ENCODE data around the gene STK25.

The STK25 gene

DNA sequence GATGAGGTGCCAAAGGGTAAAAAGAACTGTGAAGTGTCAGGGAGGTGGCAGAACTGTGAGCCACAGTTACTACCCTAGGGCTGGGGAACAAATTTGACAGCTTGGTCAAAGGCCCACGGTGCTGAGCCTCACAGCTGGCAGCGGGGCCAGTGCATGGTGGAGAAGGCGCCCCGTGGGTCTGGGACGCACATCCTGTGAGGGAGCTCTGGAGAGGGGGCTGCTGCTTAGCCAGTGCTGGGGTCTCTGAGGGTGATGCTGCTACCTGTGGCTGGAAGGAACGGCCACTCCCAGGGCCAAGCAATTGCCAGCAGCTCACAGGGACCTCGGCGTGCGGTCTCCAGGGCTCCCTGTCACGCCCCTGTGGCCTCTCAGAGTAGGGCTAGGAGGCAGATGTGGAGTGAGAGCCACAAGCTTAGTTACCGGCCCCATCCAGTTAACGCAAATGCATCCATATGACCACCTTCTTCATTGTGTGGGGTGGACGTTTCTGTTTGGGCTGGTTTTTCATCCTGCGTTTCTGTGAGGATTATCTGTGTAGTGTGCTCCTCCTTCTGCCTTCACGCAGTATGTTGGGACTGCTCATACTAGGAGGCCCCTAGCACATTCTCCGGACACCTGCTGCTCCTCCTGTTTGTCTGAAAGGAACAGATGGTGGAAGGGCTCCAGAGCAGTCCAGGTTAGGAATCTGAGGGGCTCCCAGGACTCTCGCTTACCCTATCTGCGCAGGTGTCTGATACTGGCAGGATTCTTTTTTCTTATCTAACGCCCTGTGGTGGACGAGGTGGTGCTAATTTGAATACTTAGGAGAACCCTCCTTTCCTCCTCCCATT, 26.0 kb downstream of the STK25 start:
- no peaks in the 10 kb centered on the region for H3K27me3 ChIP-seq (ENCODE audit: insufficient read depth, low read depth, severe bottlenecking)
- H3K27ac ChIP-seq: peak overlapping the region; percentile 61
- peak; percentile 78 for DNase-seq
- H3K36me3 ChIP-seq: peaks cover 44% of the 10 kb centered on the region
- H3K9me3 ChIP-seq (ENCODE audit: severe bottlenecking): no peaks in the 10 kb centered on the region
- H3K4me3 ChIP-seq (ENCODE audit: low read depth, low read length): no peak overlapping the region
- TF ChIP-seq, protein P1, sequence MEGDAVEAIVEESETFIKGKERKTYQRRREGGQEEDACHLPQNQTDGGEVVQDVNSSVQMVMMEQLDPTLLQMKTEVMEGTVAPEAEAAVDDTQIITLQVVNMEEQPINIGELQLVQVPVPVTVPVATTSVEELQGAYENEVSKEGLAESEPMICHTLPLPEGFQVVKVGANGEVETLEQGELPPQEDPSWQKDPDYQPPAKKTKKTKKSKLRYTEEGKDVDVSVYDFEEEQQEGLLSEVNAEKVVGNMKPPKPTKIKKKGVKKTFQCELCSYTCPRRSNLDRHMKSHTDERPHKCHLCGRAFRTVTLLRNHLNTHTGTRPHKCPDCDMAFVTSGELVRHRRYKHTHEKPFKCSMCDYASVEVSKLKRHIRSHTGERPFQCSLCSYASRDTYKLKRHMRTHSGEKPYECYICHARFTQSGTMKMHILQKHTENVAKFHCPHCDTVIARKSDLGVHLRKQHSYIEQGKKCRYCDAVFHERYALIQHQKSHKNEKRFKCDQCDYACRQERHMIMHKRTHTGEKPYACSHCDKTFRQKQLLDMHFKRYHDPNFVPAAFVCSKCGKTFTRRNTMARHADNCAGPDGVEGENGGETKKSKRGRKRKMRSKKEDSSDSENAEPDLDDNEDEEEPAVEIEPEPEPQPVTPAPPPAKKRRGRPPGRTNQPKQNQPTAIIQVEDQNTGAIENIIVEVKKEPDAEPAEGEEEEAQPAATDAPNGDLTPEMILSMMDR (IDR thresholded peaks at IDR 0.05; ENCODE audit: low read depth, low read length): no peak

- Histone ChIP-seq H3K36me3 (peaks cover 40% of the 10 kb centered on the region), H3K27me3 (ENCODE audit: insufficient read depth, low read depth, severe bottlenecking) (no peaks in the 10 kb centered on the region), H3K27ac (peak overlapping the region; percentile 61), H3K9me3 (ENCODE audit: severe bottlenecking) (no peaks in the 10 kb centered on the region), H3K4me3 (ENCODE audit: low read depth, low read length) (no peak overlapping the region)
- DNase-seq: no peak
- TF ChIP-seq, protein P1 (IDR thresholded peaks at IDR 0.05; ENCODE audit: low read depth, low read length): peak; percentile 21; the same call in 1 of the 2 replicates
These were observed 26.7 kb downstream of the STK25 start for GRCh38 chr2:241481687-241482086.

DNA sequence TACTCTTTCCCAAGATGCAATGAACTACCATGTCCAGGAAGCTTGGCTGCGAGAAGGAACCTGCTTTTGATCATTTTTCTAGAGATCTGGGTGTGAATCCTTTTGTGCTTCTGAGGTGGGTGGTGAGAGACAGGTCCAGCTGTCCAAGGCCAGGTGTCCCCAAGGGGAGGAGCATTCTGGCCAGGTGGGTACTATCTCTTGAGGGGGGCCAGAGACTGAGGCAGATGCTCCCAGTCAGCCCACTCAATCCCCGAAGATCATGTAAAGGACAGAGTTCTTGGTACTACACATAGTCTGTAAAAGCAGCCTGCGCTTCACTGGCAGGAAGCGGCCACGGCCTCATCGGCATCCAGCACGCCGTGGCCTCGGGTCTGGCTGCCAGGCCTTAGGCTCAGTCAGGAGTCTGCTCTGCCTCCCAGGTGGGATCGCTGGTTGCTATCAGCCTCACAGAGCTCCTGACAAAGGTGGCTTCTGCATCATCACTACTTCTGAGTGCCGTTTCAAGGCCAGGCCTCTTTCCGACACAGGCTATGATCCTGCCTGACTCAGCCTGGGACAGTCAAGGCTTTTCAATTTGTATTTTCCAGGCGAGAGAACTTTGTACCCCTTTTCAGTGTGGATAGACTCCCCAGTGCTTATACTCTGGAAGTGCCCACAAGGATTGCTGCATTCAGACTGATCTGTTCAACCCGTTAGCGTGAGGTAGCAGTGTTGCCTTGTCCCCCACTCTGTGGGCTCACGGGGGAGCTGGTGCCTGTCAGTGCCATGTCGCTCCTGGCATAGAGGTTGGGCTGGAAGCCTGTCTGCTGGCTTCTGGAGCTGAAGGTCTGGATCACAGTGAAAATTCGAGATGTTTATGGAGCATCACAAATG, 29.1 kb downstream of the STK25 start:
- TF ChIP-seq, protein P1 (IDR thresholded peaks at IDR 0.05; ENCODE audit: low read depth, low read length): no peak
- Histone ChIP-seq H3K36me3 (peaks cover 37% of the 10 kb centered on the region), H3K27ac (no peak overlapping the region), H3K27me3 (ENCODE audit: insufficient read depth, low read depth, severe bottlenecking) (no peaks in the 10 kb centered on the region), H3K4me3 (ENCODE audit: low read depth, low read length) (no peak overlapping the region), H3K9me3 (ENCODE audit: severe bottlenecking) (no peaks in the 10 kb centered on the region)
- no peak for DNase-seq

GRCh38 chr2:241478166-241478565, 30.2 kb downstream of the STK25 start:
- peaks cover 27% of the 10 kb centered on the region for H3K36me3 ChIP-seq
- H3K9me3 ChIP-seq (ENCODE audit: severe bottlenecking): no peaks in the 10 kb centered on the region
- DNase-seq: no peak
- no peaks in the 10 kb centered on the region for H3K27me3 ChIP-seq (ENCODE audit: insufficient read depth, low read depth, severe bottlenecking)
- TF ChIP-seq, protein P1 (IDR thresholded peaks at IDR 0.05; ENCODE audit: low read depth, low read length): no peak
- H3K4me3 ChIP-seq (ENCODE audit: low read depth, low read length): no peak overlapping the region
- H3K27ac ChIP-seq: no peak overlapping the region

GRCh38 chr2:241475267-241475666, 33.1 kb downstream of the STK25 start:
- no peaks in the 10 kb centered on the region for H3K9me3 ChIP-seq (ENCODE audit: severe bottlenecking)
- peaks cover 27% of the 10 kb centered on the region for H3K36me3 ChIP-seq
- no peak overlapping the region for H3K27ac ChIP-seq
- no peak for DNase-seq
- H3K27me3 ChIP-seq (ENCODE audit: insufficient read depth, low read depth, severe bottlenecking): no peaks in the 10 kb centered on the region
- H3K4me3 ChIP-seq (ENCODE audit: low read depth, low read length): no peak overlapping the region
- TF ChIP-seq, protein P1 (IDR thresholded peaks at IDR 0.05; ENCODE audit: low read depth, low read length): no peak
